Fibroblast of villous mesenchyme (primary cell): ENCODE data around the gene BRD8. TPM values are rescaled to one million over a fixed set of nuclear protein-coding genes. Genes with fewer than 3 reads are reported as not detected.

Experiments
- DNase-seq: peaks from one replicate; pipeline ENCODE4 v3.0.0-alpha.2; 2010; ENCODE audit warnings: low read depth
- H3K4me3 ChIP-seq: 2 replicates; pipeline ENCODE4 v1.5.1; 2011; ENCODE audit warnings: low read depth, mild to moderate bottlenecking, low read length
- total RNA-seq: library from RNA; depleted of rRNA; stranded (reverse); fragments of >200 nt; gene quantifications from 2 replicates; pipeline ENCODE4 v1.2.3, GENCODE V29; 2012
- TF ChIP-seq, protein P1 (sequence below): IDR thresholded peaks from 2 replicates; pipeline ENCODE4 v1.5.1; 2012; ENCODE audit warnings: low read depth, mild to moderate bottlenecking, low read length; ENCODE audit not compliant: insufficient read depth

BRD8 gene
- total RNA-seq, 1 donor, result 63.9 TPM

- H3K4me3 ChIP-seq, result no peak overlapping the region
- TF ChIP-seq, protein P1, sequence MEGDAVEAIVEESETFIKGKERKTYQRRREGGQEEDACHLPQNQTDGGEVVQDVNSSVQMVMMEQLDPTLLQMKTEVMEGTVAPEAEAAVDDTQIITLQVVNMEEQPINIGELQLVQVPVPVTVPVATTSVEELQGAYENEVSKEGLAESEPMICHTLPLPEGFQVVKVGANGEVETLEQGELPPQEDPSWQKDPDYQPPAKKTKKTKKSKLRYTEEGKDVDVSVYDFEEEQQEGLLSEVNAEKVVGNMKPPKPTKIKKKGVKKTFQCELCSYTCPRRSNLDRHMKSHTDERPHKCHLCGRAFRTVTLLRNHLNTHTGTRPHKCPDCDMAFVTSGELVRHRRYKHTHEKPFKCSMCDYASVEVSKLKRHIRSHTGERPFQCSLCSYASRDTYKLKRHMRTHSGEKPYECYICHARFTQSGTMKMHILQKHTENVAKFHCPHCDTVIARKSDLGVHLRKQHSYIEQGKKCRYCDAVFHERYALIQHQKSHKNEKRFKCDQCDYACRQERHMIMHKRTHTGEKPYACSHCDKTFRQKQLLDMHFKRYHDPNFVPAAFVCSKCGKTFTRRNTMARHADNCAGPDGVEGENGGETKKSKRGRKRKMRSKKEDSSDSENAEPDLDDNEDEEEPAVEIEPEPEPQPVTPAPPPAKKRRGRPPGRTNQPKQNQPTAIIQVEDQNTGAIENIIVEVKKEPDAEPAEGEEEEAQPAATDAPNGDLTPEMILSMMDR, result no peak
- no peak for DNase-seq
Observed at GRCh38 chr5:138109463-138110265, 68.8 kb downstream of the BRD8 start.

- DNase-seq, result no peak
Observed at GRCh38 chr5:138107213-138107612, 71.2 kb downstream of the BRD8 start.

GRCh38 chr5:138105709-138106108, 72.7 kb downstream of the BRD8 start:
- DNase-seq, result no peak
- TF ChIP-seq, protein P1, result no peak
- H3K4me3 ChIP-seq, result no peak overlapping the region

More at GRCh38 chr5:138107213-138107612, 71.2 kb downstream of the BRD8 start:
- TF ChIP-seq, protein P1, result no peak
- H3K4me3 ChIP-seq, result no peak overlapping the region

DNA sequence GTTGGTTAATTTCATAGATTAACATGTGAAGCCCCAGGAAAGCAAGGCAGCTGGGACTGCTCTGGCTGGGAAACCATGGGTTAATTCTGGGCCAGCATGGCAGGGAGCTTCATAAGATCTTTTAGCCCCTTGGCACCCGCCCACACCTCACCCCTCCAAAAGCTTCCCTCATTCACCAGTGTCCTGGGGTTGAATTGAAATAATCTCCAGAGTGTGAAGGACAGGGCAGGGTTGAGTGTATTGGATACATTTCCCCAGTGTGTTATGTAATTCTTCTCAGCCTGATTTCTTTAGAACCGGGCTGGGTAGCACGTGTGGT, 75.2 kb downstream of the BRD8 start:
- DNase-seq, result no peak
- no peak overlapping the region for H3K4me3 ChIP-seq
- TF ChIP-seq, protein P1, result no peak

GRCh38 chr5:138102454-138103318, 75.7 kb downstream of the BRD8 start:
- TF ChIP-seq, protein P1, result no peak
- H3K4me3 ChIP-seq, result no peak overlapping the region
- no peak for DNase-seq

GRCh38 chr5:138096997-138097828, 81.2 kb downstream of the BRD8 start:
- TF ChIP-seq, protein P1, result no peak
- no peak for DNase-seq
- H3K4me3 ChIP-seq, result no peak overlapping the region
